ENCODE data around the gene ALG1.
A peak's percentile ranks its signal among the peaks of the same experiment; 100 is the strongest.
"Not testable (repeated sequence)": the region's sequence is repeated elsewhere in the genome, so short reads cannot be mapped to it uniquely, and the experiment has no call there.

ALG1 gene, protein sequence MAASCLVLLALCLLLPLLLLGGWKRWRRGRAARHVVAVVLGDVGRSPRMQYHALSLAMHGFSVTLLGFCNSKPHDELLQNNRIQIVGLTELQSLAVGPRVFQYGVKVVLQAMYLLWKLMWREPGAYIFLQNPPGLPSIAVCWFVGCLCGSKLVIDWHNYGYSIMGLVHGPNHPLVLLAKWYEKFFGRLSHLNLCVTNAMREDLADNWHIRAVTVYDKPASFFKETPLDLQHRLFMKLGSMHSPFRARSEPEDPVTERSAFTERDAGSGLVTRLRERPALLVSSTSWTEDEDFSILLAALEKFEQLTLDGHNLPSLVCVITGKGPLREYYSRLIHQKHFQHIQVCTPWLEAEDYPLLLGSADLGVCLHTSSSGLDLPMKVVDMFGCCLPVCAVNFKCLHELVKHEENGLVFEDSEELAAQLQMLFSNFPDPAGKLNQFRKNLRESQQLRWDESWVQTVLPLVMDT

DNA sequence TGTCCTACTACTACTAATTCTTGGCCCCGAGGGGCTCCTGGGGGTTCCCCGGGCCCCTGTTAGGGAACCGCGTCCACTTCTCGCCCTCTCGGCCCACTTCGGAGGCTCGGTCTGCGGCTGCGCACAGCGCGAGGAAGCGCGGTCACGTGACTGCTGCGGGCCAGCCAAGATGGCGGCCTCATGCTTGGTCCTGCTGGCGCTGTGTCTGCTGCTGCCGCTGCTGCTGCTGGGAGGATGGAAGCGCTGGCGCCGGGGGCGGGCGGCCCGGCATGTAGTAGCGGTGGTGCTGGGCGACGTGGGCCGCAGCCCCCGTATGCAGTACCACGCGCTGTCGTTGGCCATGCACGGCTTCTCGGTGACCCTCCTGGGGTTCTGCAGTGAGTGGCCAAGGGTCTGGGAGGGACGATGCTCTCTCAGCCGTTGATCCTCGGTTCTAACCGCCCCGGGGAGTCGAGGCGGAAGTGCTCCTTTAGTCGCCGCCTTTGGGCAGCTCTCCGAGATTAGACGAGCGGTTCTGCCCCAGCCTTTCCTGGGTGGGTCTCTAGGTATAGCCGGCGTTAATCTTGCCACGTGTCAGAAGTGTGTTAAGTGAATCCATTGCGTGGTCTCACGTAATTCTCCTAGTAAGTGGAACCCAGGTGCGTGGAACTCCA lies at the start of gene ALG1:
Gene ALG1, plus strand, starts transcription at position 163 of the 653 bp plus-strand sequence. Its CDS starts 7 bp downstream, at position 170.
- DNase-seq = peak; percentile 96

- no peak for DNase-seq
These were observed 49.1 kb upstream of the ALG1 start for GRCh38 chr16:5022521-5022920.

DNA sequence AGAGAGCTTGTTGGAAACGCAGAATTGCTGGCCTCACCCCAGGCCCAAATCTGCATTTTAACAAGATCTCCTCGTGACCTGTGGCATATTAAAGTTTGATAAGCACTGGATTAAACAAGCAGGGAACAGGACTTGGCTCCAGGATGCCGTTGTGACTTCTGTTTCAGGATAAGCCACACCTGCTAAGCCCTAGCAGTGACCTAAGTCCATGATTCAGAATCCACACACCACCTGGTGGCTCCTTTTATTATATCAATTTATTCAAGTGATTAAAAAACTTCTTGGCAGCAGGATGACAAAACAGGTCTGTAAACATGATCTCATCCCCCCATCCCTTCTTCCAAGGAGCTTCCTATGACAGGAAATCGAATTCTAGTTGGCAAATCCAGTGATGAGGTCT lies 47.0 kb upstream of the ALG1 start:
- DNase-seq = no peak

GRCh38 chr16:5025171-5025632 lies 46.4 kb upstream of the ALG1 start:
- peak; percentile 5 for DNase-seq

DNA sequence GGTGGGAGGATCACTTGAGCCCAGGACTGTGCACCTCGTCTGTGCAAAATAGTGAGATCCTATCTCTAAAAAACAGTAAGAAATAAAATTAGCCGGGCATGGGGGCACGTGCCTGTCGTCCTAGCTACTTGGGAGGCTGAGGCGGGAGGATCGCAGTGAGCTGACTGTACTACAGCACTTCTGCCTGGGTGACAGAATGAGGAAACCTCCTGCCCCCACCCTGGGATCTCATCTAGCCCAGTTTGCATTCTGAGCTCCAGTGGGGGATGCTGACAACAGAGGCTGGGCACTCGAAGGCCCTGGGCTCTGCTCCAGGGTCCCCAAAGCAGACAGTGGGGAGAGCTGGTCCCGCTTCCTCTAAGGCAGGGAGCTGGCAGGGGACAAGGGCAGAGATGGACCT lies 45.0 kb upstream of the ALG1 start:
- no peak for DNase-seq

GRCh38 chr16:5027086-5027485 lies 44.6 kb upstream of the ALG1 start:
- no peak for DNase-seq

GRCh38 chr16:5027575-5028235 lies 43.9 kb upstream of the ALG1 start:
- no peak for DNase-seq

GRCh38 chr16:5028950-5029475 lies 42.6 kb upstream of the ALG1 start:
- no peak for DNase-seq

DNA sequence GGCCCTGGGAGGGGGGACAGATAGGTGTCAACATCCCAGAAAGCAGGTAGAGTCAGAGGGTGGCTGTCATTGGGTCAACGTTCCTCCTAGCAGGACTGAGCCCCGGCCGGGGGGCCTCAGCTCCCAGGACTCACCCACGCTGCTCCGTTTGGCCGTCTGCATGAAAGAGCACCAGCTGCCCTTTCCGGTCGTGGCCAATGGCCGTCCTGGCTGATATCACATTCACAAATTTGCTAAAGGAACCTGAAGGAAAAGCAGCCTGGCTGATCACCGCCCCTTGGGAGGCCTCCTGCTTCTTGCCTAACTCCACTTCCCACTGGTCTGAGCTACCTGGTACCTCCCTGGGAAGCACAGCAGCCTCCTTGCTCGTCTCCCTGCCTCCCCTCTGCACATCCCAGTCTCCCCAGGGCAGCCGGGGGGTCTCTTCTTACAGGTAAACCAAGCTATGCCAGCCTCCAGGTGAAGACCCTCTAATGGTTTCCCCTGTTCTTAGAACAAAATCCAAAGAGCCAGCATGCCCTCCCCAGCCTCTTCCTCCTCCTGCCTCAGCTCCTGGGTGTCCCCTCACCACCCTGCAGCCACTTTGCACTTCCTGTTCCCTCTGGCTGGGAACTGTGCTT lies 41.3 kb upstream of the ALG1 start:
- DNase-seq = no peak

GRCh38 chr16:5031601-5032000 lies 40.0 kb upstream of the ALG1 start:
- DNase-seq = no peak

- no peak for DNase-seq
These were observed 38.9 kb upstream of the ALG1 start for GRCh38 chr16:5032748-5033167.

GRCh38 chr16:5033256-5034166 lies 38.1 kb upstream of the ALG1 start, which contains the start of gene NAGPA:
Gene NAGPA (minus strand): TSS chr16:5033935. CDS start chr16:5033914, 21 bp downstream.
- DNase-seq = peak; percentile 94

DNA sequence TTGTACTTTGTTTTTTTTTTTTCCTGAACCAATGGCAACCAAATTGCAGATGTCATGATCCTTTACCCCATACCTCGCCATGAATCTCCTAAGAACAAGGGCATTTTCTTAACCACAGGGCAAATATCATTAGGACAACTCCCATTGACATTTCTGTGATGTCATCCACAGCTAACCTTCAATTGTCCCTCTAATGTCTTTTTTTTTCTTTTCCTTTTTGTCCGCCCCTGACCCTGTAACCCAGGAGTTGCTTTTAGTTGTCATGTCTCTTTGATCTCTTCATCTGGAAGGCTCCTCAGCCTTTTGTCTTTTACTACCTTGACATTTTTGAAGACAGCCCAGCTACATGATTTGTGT lies 37.5 kb upstream of the ALG1 start:
- DNase-seq = no peak

DNA sequence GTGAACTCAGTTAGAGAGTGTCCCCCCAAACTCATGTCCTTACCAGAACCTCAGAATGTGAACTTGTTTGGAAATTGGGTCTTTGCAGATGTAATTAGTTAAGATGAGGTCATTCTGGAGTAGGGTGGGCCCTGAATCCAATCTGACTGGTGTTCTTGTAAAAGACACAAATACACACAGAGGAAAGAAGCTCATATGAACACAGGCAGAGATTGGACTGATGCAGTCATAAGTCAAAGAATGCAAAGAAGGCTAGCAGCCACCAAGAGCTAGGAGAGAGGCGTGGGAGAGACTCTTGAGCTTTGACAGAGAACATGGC lies 35.8 kb upstream of the ALG1 start:
- DNase-seq = no peak

- no peak for DNase-seq
These were observed 35.2 kb upstream of the ALG1 start for GRCh38 chr16:5036228-5037156.

- no peak for DNase-seq
These were observed 31.2 kb upstream of the ALG1 start for GRCh38 chr16:5040451-5040850.

DNA sequence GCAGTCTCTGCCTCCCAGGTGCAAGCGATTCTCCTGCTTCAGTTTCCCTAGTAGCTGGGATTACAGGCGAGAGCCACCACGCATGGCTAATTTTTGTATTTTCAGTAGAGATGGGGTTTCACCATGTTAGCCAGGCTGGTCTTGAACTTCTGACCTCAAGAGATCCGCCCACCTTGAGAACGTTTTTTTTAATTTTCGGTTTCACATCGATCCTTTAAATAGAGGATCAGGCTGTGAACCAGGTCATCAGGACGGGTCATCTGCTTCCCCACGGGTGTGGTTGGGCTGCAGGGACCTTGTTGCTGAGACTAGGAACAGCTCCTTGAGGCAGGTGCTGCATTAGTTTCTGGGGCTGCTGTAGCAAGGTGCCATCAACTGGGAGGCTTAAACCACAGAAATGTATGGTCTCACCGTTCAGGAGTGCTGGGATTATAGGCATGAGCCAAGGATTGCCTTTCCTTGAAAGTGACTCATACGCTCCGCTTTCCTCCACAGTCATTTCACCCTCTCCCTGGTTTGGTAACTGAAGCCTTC lies 30.0 kb upstream of the ALG1 start:
- no peak for DNase-seq

DNA sequence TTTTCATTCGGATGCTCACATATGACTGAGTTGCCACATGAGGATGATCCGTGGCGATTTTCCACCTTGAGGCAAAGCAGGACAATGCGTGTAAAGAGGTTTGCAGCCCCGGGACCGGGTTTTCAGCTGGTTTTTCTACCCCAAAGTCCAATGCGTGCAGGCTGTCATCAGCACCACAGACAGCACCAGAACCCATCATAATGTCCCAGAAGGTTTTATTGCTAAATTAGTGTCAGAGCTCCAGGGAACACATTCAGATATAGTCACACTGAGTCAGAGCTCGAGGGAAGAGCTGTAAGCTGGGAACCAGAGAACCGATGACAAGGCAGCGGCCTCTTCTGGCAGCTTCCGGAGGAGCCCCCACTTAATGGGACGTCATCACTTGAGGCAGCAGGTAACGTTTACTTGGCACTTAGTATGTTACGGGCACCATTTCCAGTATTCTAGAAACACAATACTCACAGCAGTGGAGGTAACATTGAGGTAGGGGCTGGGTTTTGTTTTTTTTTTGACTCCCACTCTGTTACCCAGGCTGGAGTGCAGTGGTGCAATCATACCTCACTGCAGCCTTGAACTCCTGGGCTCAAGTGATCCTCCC lies 29.0 kb upstream of the ALG1 start:
- no peak for DNase-seq

DNA sequence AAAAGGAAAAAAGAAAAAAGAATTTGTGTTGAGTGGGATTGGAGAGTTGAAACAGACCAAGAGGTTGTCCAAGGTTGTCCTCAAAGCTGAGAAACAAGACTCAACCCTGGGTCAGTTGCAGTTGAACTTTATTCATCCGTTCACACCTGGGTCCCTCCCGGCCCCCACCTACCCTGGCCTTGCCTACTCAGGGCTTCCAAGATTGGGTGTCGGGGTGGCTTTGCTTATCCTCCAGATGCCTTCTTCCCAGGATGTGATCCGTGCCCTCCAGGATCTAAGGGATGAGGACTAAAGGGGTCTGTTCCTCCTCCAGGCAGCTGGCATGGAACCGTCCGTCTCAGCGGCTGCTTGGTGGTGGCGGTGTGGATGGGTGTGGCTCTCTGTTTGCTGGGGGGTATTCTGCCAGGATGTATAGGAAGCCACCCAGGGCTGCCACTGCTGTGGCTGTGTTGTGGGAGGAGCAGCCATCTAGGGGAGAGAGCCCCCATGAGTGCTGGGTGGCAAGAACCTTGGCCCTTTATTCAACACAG lies 27.6 kb upstream of the ALG1 start:
- DNase-seq = no peak

GRCh38 chr16:5044581-5044980 lies 27.1 kb upstream of the ALG1 start:
- DNase-seq = not testable (repeated sequence)

Data from eye (tissue), 1 donor.